OCI-LY1 (cell line): ENCODE results near the gene CA5A.
"Not testable (repeated sequence)": the region's sequence is repeated elsewhere in the genome, so short reads cannot be mapped to it uniquely, and the experiment has no call there.

Experiments used
- H2AFZ ChIP-seq: fragments of 200-600 bp; sonication (generic), shearing (Covaris generic); 2 replicates; pipeline ENCODE4 v1.6.0; 2014; ENCODE audit warnings: antibody characterized with exemption, mild to moderate bottlenecking, low read length
- H3F3A ChIP-seq: fragments of 200-600 bp; sonication (generic), shearing (Covaris generic); 2 replicates; pipeline ENCODE4 v1.6.0; 2014; ENCODE audit warnings: mild to moderate bottlenecking, antibody characterized with exemption, low read length, moderate library complexity; ENCODE audit not compliant: insufficient read depth
- H3K27ac ChIP-seq: fragments of 200-600 bp; sonication (generic); 2 replicates; pipeline ENCODE4 v1.5.1; 2014; ENCODE audit warnings: low read length, mixed run types, mild to moderate bottlenecking, low read depth; ENCODE audit not compliant: poor library complexity, severe bottlenecking
- H3K27me3 ChIP-seq: fragments of 200-600 bp; sonication (generic); 2 replicates; pipeline ENCODE4 v1.6.0; 2014; ENCODE audit warnings: antibody characterized with exemption, mild to moderate bottlenecking, low read length, moderate library complexity; ENCODE audit not compliant: insufficient read depth
- H3K36me3 ChIP-seq: fragments of 200-600 bp; sonication (generic); 2 replicates; pipeline ENCODE4 v1.6.1; 2014; ENCODE audit warnings: mild to moderate bottlenecking, antibody characterized with exemption, low read length, moderate library complexity, mixed read lengths; ENCODE audit not compliant: insufficient read depth
- H3K4me1 ChIP-seq: fragments of 200-600 bp; sonication (generic); 2 replicates; pipeline ENCODE4 v1.5.1; 2014; ENCODE audit warnings: mild to moderate bottlenecking, low read length, moderate library complexity; ENCODE audit not compliant: insufficient read depth, severe bottlenecking
- H3K4me2 ChIP-seq: fragments of 200-600 bp; sonication (generic), shearing (Covaris generic); 2 replicates; pipeline ENCODE4 v1.6.1; 2014; ENCODE audit warnings: low read length
- H3K4me3 ChIP-seq: fragments of 200-600 bp; sonication (generic); 2 replicates; pipeline ENCODE4 v1.5.1; 2014; ENCODE audit warnings: low read length, low read depth, mild to moderate bottlenecking, mixed read lengths; ENCODE audit not compliant: poor library complexity, severe bottlenecking
- H3K79me2 ChIP-seq: fragments of 200-600 bp; shearing (Covaris generic); 2 replicates; pipeline ENCODE4 v1.6.1; 2016; ENCODE audit warnings: mixed run types, low read length, mixed read lengths; ENCODE audit not compliant: insufficient read depth
- H3K9ac ChIP-seq: fragments of 200-600 bp; sonication (generic), shearing (Covaris generic); 2 replicates; pipeline ENCODE4 v1.6.1; 2014; ENCODE audit warnings: mild to moderate bottlenecking, low read length, mixed read lengths
- H3K9me2 ChIP-seq: fragments of 200-600 bp; sonication (generic), shearing (Covaris generic); 2 replicates; pipeline ENCODE4 v1.6.1; 2014; ENCODE audit warnings: low read depth, mild to moderate bottlenecking, low read length, mixed read lengths
- H3K9me3 ChIP-seq: fragments of 200-600 bp; shearing (Covaris generic); 2 replicates; pipeline ENCODE4 v1.6.1; 2014; ENCODE audit warnings: low read length, mixed read lengths
- H4K20me1 ChIP-seq: fragments of 200-600 bp; sonication (generic), shearing (Covaris generic); 2 replicates; pipeline ENCODE4 v1.6.0; 2016; ENCODE audit warnings: mild to moderate bottlenecking, low read length; ENCODE audit not compliant: insufficient read depth
- CTCF ChIP-seq: fragments of 200-600 bp; sonication (generic), shearing (Covaris generic); IDR thresholded peaks from 2 replicates; pipeline ENCODE4 v1.5.1; 2017; ENCODE audit warnings: mild to moderate bottlenecking, antibody characterized with exemption, low read length, moderate library complexity, mixed read lengths
- EZH2 ChIP-seq: fragments of 200-600 bp; sonication (generic), shearing (Covaris generic); IDR thresholded peaks from 2 replicates; pipeline ENCODE4 v1.8.0; 2017; ENCODE audit warnings: borderline replicate concordance, mixed run types, mild to moderate bottlenecking, antibody characterized with exemption, low read length, moderate library complexity, mixed read lengths

CA5A gene

GRCh38 chr16:87934752-87935425, 1.4 kb downstream of the CA5A start:
- H3K9me3 ChIP-seq, H3K4me1 ChIP-seq, H3K4me2 ChIP-seq, H3F3A ChIP-seq, H3K9me2 ChIP-seq, H4K20me1 ChIP-seq, H3K36me3 ChIP-seq, H3K4me3 ChIP-seq, H2AFZ ChIP-seq, H3K27ac ChIP-seq, H3K79me2 ChIP-seq, H3K9ac ChIP-seq: not testable (repeated sequence)
- 0 out of 2 replicates have a peak, but pooled peaks cover 19% of the 10 kb centered on the region for H3K27me3 ChIP-seq

GRCh38 chr16:87933140-87933495, 3.2 kb downstream of the CA5A start:
- TF ChIP-seq EZH2 (no peak), CTCF (no peak)
- Histone ChIP-seq H3K27ac (no peak overlapping the region), H3K27me3 (0 out of 2 replicates have a peak, but pooled peaks cover 11% of the 10 kb centered on the region), H3K4me3 (no peak overlapping the region), H3K4me2 (no peak overlapping the region), H3K4me1 (no peaks in the 10 kb centered on the region), H4K20me1 (no peaks in the 10 kb centered on the region), H3K9me3 (no peaks in the 10 kb centered on the region), H3K36me3 (no peaks in the 10 kb centered on the region), H3F3A (no peaks in the 10 kb centered on the region), H2AFZ (no peak overlapping the region), H3K79me2 (no peaks in the 10 kb centered on the region), H3K9ac (no peak overlapping the region), H3K9me2 (no peaks in the 10 kb centered on the region)

- not testable (repeated sequence) for H3K36me3 ChIP-seq, H3K4me3 ChIP-seq, H3F3A ChIP-seq, H3K4me1 ChIP-seq, H3K9ac ChIP-seq, H3K9me3 ChIP-seq, H3K9me2 ChIP-seq, H4K20me1 ChIP-seq, H3K27ac ChIP-seq, H2AFZ ChIP-seq, H3K4me2 ChIP-seq, H3K79me2 ChIP-seq
- 0 out of 2 replicates have a peak, but pooled peaks cover 11% of the 10 kb centered on the region for H3K27me3 ChIP-seq
Observed at GRCh38 chr16:87932475-87933139, 3.7 kb downstream of the CA5A start.

- no peaks in the 10 kb centered on the region for H4K20me1 ChIP-seq
- no peaks in the 10 kb centered on the region for H3F3A ChIP-seq
- no peaks in the 10 kb centered on the region for H3K9me3 ChIP-seq
- no peak overlapping the region for H3K4me3 ChIP-seq
- no peaks in the 10 kb centered on the region for H3K9me2 ChIP-seq
- H3K79me2 ChIP-seq = no peaks in the 10 kb centered on the region
- H3K9ac ChIP-seq = no peak overlapping the region
- H2AFZ ChIP-seq = no peak overlapping the region
- H3K4me1 ChIP-seq = no peaks in the 10 kb centered on the region
- H3K36me3 ChIP-seq = no peaks in the 10 kb centered on the region
- H3K27me3 ChIP-seq = peaks cover 11% of the 10 kb centered on the region; the same call in 1 of the 2 replicates
- TF ChIP-seq CTCF (no peak), EZH2 (no peak)
- no peak overlapping the region for H3K4me2 ChIP-seq
- no peak overlapping the region for H3K27ac ChIP-seq
Observed at GRCh38 chr16:87931504-87931903, 4.8 kb downstream of the CA5A start.
